CD4-positive, alpha-beta T cell treated with Interleukin-10 for 1 hour (primary cell): ENCODE measurements around the gene GLIS1.

Experiments
- DNase-seq: peaks from one replicate; pipeline ENCODE4 v3.0.0-alpha.2; 2020

The GLIS1 gene

DNA sequence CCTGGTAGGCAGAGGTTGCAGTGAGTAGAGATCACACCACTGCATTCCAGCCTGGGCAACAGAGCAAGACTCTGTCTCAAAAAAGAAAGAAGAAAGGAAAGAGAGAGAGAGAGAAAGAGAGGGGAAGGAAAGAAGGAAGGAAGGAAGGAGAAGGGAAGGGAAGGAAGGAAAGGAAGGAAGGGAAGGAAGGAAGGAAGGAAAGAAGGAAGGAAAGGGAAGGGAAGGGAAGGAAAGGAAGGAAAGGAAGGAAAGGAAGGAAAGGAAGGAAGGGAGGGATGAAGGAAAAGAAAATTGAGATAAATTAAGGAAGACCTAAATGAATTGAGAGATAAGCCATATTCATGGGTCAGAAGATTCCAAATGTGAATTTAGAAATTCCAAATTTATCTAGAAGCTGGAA, 92.2 kb downstream of the GLIS1 start:
- no peak for DNase-seq

- no peak for DNase-seq
Measured at GRCh38 chr1:53645690-53646078, 93.3 kb downstream of the GLIS1 start.

GRCh38 chr1:53644909-53645689, 93.9 kb downstream of the GLIS1 start:
- DNase-seq: no peak

- no peak for DNase-seq
Measured at GRCh38 chr1:53644496-53644895, 94.5 kb downstream of the GLIS1 start.

- DNase-seq: no peak
Measured at GRCh38 chr1:53643881-53644390, 95.0 kb downstream of the GLIS1 start.

DNA sequence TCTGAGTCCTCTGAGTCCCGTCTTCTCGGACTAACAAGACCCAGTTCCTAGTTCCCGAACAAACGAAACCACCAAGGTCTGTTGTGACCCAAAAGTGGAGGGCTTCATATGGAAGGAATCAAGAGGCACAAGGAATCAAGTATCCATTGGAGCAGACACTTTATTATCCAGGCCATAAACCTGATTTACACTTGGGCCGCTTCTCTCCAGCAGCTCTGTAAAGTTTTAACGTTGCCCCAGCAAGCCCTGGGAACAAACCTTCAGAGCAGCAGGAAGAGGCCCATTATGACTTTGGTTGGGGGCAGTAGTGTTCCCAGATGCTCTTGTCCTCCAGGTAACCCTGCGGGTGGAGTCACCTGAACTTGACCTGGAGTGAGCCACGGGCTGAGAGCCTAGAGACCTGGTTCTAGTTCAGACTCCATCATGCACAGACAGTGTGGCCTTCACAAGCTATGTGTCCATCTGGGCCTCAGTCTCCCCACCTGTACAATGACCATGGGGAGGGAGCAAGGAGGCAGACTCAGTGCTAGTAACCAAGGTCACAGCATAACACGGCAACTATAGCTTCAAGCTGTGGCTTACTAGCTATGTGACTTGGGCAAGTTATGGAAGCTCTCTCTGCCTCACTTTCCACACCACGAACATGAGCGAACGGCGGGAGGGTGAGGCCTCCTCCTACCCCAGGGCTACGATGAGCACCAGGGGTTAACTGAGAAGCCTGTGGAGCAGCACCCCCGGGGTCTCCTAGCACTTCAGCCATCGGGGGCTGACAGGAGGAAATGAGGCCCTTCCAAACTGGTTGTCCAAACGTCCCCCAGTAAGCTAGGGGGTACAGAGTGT, 95.7 kb downstream of the GLIS1 start:
- DNase-seq: no peak

- DNase-seq: no peak
Measured at GRCh38 chr1:53642607-53643006, 96.4 kb downstream of the GLIS1 start.

DNA sequence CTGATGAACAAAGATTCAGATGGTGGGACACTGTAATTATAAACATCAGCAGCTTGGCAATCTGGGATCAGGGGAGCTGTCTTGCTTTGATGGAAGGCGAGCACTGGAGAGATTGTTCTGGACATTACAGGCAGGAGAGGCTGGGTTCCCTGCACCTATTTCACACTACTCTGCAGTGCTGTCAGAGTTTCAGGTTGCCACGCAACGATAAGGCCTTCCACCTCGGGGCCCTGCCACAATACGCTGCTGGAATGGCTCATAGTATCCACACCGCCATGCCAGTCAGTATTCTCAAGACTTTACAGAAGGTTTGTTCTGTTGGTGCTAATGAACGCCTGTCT, 96.8 kb downstream of the GLIS1 start:
- DNase-seq: no peak

GRCh38 chr1:53641481-53642214, 97.3 kb downstream of the GLIS1 start:
- no peak for DNase-seq

GRCh38 chr1:53640701-53641075, 98.3 kb downstream of the GLIS1 start:
- no peak for DNase-seq

DNA sequence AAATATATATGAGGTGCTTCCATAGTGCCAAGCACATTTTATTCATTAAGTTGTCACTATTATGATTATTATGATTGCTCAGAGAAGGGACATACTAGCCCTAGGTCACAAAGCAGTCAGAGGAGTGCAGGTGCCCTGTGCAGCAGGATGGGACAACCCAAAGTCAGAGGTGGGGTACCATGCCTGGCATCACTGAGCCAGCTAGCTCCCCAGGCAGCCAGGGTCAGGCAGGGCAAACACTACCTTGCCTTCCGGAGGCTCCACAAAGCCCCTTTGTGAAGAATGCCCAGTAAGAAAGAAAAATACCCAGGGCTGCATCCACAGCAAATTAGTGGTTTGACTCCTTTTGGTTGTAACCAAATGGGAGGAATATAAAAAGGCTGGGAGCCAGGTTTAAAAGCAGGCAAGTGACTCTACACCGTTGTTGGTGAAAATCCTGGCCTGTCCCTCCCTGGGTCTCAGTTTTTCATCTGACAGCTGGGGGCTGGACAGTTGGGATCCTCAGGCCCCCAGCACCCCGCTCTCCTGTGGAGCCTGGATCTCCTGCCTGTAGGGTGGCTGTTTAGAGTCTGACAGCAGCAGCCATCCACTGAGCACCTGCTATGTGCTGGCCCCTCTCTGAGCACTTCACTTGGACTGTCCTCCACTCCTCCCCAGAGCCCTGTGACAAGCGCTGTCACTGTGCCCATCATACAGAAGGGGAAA, 98.8 kb downstream of the GLIS1 start:
- DNase-seq: no peak

GRCh38 chr1:53639251-53639763, 99.7 kb downstream of the GLIS1 start:
- DNase-seq: no peak

DNA sequence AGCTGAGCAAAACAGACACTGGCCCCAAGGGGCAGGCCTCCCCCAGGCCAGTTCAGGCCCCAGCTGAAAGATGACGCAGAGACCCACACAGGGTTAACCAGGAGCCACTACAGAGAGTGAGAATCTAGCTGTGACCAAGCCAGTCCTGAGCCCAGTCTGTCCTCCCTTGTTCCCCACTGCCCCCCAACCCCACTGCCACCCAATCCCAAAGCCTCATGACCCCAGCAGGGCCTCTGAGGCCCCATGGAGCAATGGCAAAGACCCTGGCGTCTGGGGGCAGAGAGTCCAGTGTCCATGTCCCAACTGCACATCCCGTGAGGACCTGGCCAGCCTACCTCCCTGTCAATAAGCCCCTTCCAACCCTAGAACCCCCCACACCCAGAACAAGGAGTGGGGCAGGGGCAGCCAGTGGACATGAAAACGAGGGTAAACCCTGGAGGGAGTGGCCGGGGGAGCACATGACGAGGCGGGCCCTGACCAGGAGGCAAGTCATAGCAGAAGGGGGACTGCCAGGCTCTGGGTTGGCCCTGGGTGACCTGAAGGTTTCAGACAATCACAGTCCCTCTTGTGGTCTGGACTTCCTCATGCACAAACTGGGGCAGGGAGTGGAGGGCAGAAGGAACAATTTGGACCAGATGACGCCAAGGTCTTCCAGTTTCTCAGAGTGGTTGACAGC, 100.5 kb downstream of the GLIS1 start:
- DNase-seq: no peak

GRCh38 chr1:53637511-53638359, 101.2 kb downstream of the GLIS1 start:
- DNase-seq: no peak

GRCh38 chr1:53636621-53637171, 102.3 kb downstream of the GLIS1 start:
- no peak for DNase-seq

DNA sequence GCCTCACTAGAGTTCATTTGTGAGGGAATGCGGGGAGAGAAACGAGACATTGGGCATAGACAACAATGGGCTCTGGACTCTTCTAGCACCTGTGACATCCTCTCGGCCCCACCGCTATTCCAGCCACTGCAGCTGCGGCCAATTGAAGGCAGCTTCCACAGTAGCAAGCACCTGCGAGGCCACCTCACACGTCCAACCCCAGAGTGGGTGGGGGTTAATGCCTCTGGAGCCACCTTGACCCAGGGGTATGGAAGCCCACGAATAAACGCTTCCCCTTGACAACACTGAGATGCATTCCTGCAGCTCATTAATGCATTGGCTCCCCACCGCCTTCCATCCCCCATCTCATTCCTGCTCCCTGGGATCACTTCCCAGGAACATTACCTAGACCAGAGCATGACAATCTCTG, 104.4 kb downstream of the GLIS1 start:
- DNase-seq: no peak

- DNase-seq: no peak
Measured at GRCh38 chr1:53633073-53633704, 105.8 kb downstream of the GLIS1 start.

GRCh38 chr1:53631622-53632310, 107.2 kb downstream of the GLIS1 start:
- DNase-seq: no peak

DNA sequence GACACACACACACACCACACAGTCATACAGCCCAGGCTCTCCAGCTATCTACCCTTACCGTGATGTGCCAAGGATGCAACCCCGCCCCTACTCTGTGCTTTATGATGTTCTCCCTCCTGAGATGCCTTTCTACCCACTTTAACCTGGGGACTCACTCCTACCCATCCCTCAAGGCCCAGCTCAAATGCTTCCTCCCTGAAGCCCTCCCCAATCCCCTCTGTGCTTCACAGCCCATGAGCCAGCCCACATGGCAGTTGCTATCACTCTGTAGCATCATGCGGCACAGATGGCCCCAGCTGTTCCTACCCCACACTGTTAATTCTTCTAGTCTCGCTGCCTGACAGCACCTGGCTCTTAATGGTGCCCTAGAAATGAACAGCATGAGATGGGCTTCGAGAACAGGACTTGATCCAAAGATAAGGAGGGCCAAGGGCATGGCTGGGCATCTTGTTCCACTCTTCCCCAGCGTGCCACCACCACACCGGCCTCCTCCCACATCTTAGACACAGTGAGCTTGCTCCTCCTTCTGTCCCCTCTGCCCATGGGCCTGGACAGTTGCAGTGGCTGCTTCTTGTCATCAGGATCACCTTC, 109.8 kb downstream of the GLIS1 start:
- DNase-seq: no peak
